Prostate gland (tissue), 2 donors: ENCODE measurements around the gene RLN3.

Experiments used
- POLR2A ChIP-seq: fragments of 450-650 bp; IDR thresholded peaks from one replicate; pipeline ENCODE4 v1.6.1; 2016; ENCODE audit warnings: antibody characterized with exemption, mild to moderate bottlenecking
- POLR2AphosphoS5 ChIP-seq: sonication (generic); formaldehyde crosslinking; IDR thresholded peaks from one replicate; pipeline ENCODE4 v1.6.1; 2017; ENCODE audit warnings: antibody characterized with exemption
- TF ChIP-seq, protein P1 (sequence below), 4 experiments: fragments of 200-600 bp in 2 of 4; fragments of 450-650 bp in 2 of 4; sonication (generic) in 2 of 4; IDR thresholded peaks; 1 replicate in 3 of 4; 2 replicates in 1 of 4; pipeline ENCODE4 v1.5.1; 2016 to 2019; ENCODE audit warnings: antibody characterized with exemption in 4 of 4, mild to moderate bottlenecking in 2 of 4, moderate library complexity in 2 of 4

GRCh38 chr19:13985771-13986347, 42.1 kb upstream of the RLN3 start:
- TF ChIP-seq, protein P1, sequence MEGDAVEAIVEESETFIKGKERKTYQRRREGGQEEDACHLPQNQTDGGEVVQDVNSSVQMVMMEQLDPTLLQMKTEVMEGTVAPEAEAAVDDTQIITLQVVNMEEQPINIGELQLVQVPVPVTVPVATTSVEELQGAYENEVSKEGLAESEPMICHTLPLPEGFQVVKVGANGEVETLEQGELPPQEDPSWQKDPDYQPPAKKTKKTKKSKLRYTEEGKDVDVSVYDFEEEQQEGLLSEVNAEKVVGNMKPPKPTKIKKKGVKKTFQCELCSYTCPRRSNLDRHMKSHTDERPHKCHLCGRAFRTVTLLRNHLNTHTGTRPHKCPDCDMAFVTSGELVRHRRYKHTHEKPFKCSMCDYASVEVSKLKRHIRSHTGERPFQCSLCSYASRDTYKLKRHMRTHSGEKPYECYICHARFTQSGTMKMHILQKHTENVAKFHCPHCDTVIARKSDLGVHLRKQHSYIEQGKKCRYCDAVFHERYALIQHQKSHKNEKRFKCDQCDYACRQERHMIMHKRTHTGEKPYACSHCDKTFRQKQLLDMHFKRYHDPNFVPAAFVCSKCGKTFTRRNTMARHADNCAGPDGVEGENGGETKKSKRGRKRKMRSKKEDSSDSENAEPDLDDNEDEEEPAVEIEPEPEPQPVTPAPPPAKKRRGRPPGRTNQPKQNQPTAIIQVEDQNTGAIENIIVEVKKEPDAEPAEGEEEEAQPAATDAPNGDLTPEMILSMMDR (IDR thresholded peaks at IDR 0.05), result no peak
- TF ChIP-seq POLR2A (no peak), POLR2AphosphoS5 (no peak)
